ENCODE measurements around the gene ARNT2. TPM values are rescaled to one million over a fixed set of nuclear protein-coding genes. Genes with fewer than 3 reads are reported as not detected.

Gene ARNT2
- total and polyA plus RNA-seq, 2 experiments from 2014 or later, result 4.6 to 11.6 TPM

DNA sequence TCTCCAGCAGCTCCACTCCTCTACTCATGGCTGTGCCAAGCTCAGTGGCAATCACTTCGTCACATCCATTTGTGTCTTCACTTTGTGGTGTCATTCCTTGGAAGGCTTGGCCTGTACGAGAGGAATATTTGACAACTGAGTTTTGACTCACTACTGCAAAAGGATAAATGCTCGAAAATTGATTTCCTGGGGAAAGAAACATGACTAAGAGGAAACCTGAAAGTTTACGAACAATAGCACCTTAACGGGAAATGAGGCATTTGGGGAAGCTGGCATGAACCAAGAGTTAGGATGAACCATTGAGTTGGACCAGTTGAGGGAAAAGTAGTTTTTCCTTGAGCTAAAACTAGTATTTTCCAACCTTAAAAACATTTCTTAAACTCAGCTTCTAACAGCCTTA, 216.7 kb downstream of the ARNT2 start:
- no peaks in the 10 kb centered on the region; the same call in 2 of the 3 replicates for H3K36me3 Mint-ChIP-seq (ENCODE audit: low read depth)
- DNase-seq (ENCODE audit: low spot score) (no peak), ATAC-seq (no peak)
- H3K9me3 Mint-ChIP-seq, result peaks cover 3% of the 10 kb centered on the region; the same call in 2 of the 3 replicates
- no peak overlapping the region for H3K27ac ChIP-seq (ENCODE audit: low read depth)
- no peaks in the 10 kb centered on the region for H3F3A ChIP-seq (replicated peaks; ENCODE audit: low read depth)
- no peak overlapping the region for H3K4me3 Mint-ChIP-seq
- peaks cover 5% of the 10 kb centered on the region; the same call in 1 of the 2 replicates for H3K9me2 ChIP-seq (ENCODE audit: insufficient read depth)
- no peaks in the 10 kb centered on the region for H3K27me3 ChIP-seq (ENCODE audit: insufficient read depth)
- H3K27me3 Mint-ChIP-seq (ENCODE audit: insufficient read depth, low read depth, poor library complexity), result no peaks in the 10 kb centered on the region
- no peaks in the 10 kb centered on the region for H4K20me1 ChIP-seq (replicated peaks; ENCODE audit: insufficient read depth)
- TF ChIP-seq STAT1 (IDR thresholded peaks at IDR 0.05; ENCODE audit: unreplicated experiment), result no peak
- TF ChIP-seq, protein P1, sequence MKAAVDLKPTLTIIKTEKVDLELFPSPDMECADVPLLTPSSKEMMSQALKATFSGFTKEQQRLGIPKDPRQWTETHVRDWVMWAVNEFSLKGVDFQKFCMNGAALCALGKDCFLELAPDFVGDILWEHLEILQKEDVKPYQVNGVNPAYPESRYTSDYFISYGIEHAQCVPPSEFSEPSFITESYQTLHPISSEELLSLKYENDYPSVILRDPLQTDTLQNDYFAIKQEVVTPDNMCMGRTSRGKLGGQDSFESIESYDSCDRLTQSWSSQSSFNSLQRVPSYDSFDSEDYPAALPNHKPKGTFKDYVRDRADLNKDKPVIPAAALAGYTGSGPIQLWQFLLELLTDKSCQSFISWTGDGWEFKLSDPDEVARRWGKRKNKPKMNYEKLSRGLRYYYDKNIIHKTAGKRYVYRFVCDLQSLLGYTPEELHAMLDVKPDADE (IDR thresholded peaks at IDR 0.05), result no peak
- H3K79me2 ChIP-seq (replicated peaks; ENCODE audit: insufficient read depth), result no peaks in the 10 kb centered on the region
- H3K4me1 ChIP-seq (ENCODE audit: insufficient read depth), result no peaks in the 10 kb centered on the region
- no peaks in the 10 kb centered on the region for H3K36me3 ChIP-seq (ENCODE audit: insufficient read depth)
- H3K27ac Mint-ChIP-seq, result no peak overlapping the region
- no peak overlapping the region for H3K4me3 ChIP-seq
- no peak overlapping the region for H2AFZ ChIP-seq
- H3K4me2 ChIP-seq, result no peak overlapping the region
- H3K4me1 Mint-ChIP-seq, result no peaks in the 10 kb centered on the region

DNA sequence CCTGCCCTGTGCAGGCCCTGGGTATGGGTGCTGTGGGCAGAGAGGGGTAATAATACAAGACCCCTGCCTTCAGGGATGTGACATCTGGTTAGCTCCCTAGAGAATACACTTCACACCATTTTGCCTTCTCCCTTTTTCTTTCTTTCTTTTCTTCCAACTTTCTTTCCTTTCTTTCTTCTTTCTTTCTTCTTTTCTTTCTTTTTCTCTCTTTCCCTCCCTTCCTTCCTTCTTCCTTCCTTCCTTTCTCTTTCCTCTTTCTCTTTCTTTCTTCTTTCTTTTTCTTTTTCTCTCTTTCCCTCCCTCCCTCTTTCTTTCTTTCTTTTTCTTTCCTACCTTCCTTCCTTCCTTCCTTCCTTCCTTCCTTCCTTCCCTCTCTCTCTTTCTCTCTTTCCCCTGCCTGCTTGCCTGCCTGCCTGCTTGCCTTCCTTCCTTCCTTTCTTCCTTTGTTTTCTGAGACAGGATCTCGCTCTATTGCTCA, 222.5 kb downstream of the ARNT2 start:
- Histone ChIP-seq H3K27ac (ENCODE audit: low read depth) (no peak overlapping the region), H3K79me2 (replicated peaks; ENCODE audit: insufficient read depth) (no peaks in the 10 kb centered on the region), H3K4me2 (no peak overlapping the region), H3K9me2 (ENCODE audit: insufficient read depth) (peaks cover 5% of the 10 kb centered on the region), H3K27me3 (ENCODE audit: insufficient read depth) (no peaks in the 10 kb centered on the region), H3K36me3 (ENCODE audit: insufficient read depth) (no peaks in the 10 kb centered on the region), H3K4me3 (no peak overlapping the region), H4K20me1 (replicated peaks; ENCODE audit: insufficient read depth) (no peaks in the 10 kb centered on the region), H3K4me1 (ENCODE audit: insufficient read depth) (no peaks in the 10 kb centered on the region), H3F3A (replicated peaks; ENCODE audit: low read depth) (no peaks in the 10 kb centered on the region), H2AFZ (no peak overlapping the region; the same call in 1 of the 2 replicates)
- ATAC-seq, result no peak
- peaks cover 3% of the 10 kb centered on the region; the same call in 2 of the 3 replicates for H3K9me3 Mint-ChIP-seq
- no peak overlapping the region for H3K4me3 Mint-ChIP-seq
- H3K4me1 Mint-ChIP-seq, result no peaks in the 10 kb centered on the region
- no peak for TF ChIP-seq EZH2 (IDR thresholded peaks at IDR 0.05; ENCODE audit: low read depth, unreplicated experiment)
- no peak for TF ChIP-seq CREB1 (CRISPR knock-in tag; IDR thresholded peaks at IDR 0.05; ENCODE audit: low read depth)
- TF ChIP-seq ZNF114 (CRISPR knock-in tag; IDR thresholded peaks at IDR 0.05), result no peak
- TF ChIP-seq, protein P1 (IDR thresholded peaks at IDR 0.05), result no peak
- no peak for TF ChIP-seq NANOG (IDR thresholded peaks at IDR 0.05; ENCODE audit: borderline replicate concordance)
- TF ChIP-seq STAT1 (IDR thresholded peaks at IDR 0.05; ENCODE audit: unreplicated experiment), result no peak
- TF ChIP-seq, protein P2, sequence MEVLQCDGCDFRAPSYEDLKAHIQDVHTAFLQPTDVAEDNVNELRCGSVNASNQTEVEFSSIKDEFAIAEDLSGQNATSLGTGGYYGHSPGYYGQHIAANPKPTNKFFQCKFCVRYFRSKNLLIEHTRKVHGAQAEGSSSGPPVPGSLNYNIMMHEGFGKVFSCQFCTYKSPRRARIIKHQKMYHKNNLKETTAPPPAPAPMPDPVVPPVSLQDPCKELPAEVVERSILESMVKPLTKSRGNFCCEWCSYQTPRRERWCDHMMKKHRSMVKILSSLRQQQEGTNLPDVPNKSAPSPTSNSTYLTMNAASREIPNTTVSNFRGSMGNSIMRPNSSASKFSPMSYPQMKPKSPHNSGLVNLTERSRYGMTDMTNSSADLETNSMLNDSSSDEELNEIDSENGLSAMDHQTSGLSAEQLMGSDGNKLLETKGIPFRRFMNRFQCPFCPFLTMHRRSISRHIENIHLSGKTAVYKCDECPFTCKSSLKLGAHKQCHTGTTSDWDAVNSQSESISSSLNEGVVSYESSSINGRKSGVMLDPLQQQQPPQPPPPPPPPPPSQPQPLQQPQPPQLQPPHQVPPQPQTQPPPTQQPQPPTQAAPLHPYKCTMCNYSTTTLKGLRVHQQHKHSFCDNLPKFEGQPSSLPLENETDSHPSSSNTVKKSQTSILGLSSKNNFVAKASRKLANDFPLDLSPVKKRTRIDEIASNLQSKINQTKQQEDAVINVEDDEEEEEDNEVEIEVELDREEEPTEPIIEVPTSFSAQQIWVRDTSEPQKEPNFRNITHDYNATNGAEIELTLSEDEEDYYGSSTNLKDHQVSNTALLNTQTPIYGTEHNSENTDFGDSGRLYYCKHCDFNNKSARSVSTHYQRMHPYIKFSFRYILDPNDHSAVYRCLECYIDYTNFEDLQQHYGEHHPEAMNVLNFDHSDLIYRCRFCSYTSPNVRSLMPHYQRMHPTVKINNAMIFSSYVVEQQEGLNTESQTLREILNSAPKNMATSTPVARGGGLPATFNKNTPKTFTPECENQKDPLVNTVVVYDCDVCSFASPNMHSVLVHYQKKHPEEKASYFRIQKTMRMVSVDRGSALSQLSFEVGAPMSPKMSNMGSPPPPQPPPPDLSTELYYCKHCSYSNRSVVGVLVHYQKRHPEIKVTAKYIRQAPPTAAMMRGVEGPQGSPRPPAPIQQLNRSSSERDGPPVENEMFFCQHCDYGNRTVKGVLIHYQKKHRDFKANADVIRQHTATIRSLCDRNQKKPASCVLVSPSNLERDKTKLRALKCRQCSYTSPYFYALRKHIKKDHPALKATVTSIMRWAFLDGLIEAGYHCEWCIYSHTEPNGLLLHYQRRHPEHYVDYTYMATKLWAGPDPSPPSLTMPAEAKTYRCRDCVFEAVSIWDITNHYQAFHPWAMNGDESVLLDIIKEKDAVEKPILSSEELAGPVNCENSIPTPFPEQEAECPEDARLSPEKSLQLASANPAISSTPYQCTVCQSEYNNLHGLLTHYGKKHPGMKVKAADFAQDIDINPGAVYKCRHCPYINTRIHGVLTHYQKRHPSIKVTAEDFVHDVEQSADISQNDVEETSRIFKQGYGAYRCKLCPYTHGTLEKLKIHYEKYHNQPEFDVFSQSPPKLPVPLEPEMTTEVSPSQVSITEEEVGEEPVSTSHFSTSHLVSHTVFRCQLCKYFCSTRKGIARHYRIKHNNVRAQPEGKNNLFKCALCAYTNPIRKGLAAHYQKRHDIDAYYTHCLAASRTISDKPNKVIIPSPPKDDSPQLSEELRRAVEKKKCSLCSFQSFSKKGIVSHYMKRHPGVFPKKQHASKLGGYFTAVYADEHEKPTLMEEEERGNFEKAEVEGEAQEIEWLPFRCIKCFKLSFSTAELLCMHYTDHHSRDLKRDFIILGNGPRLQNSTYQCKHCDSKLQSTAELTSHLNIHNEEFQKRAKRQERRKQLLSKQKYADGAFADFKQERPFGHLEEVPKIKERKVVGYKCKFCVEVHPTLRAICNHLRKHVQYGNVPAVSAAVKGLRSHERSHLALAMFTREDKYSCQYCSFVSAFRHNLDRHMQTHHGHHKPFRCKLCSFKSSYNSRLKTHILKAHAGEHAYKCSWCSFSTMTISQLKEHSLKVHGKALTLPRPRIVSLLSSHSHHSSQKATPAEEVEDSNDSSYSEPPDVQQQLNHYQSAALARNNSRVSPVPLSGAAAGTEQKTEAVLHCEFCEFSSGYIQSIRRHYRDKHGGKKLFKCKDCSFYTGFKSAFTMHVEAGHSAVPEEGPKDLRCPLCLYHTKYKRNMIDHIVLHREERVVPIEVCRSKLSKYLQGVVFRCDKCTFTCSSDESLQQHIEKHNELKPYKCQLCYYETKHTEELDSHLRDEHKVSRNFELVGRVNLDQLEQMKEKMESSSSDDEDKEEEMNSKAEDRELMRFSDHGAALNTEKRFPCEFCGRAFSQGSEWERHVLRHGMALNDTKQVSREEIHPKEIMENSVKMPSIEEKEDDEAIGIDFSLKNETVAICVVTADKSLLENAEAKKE (CRISPR knock-in tag; IDR thresholded peaks at IDR 0.05), result no peak
- no peak for TF ChIP-seq ZNF331 (CRISPR knock-in tag; IDR thresholded peaks at IDR 0.05; ENCODE audit: low read depth)
- no peak for TF ChIP-seq JUNB (IDR thresholded peaks at IDR 0.05; ENCODE audit: unreplicated experiment)
- no peak overlapping the region for H3K27ac Mint-ChIP-seq
- H3K36me3 Mint-ChIP-seq (ENCODE audit: low read depth), result no peaks in the 10 kb centered on the region; the same call in 2 of the 3 replicates
- peaks cover 6% of the 10 kb centered on the region for H3K27me3 Mint-ChIP-seq (ENCODE audit: insufficient read depth, low read depth, poor library complexity)
- no peak for DNase-seq (ENCODE audit: low spot score)
